T-helper 22 cell (primary cell): ENCODE results near the gene CLPX.
"Not testable (repeated sequence)": the region's sequence is repeated elsewhere in the genome, so short reads cannot be mapped to it uniquely, and the experiment has no call there.

Source experiments
- DNase-seq: peaks from one replicate; pipeline ENCODE4 v3.0.0-alpha.2; 2020; ENCODE audit warnings: low read depth

CLPX gene

DNA sequence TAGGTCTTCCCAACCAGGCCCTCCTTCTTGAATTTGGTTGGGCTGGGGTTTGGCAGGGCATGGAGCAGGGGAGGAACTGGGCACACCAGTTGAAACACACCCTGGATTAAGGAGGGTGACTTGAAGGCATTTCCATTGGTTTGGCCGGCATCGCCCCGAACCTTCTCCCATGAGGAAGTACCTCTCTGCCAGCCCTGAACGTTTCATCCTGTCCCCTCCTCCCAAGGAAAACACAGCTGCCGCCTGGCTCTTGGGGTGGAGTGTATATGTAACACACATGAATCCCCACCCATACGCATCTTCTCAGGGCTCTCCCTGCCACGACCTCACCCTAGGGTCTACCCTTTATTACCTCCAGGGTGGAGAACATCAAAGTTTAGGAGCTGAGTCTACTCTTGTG, 84.7 kb downstream of the CLPX start:
- no peak for DNase-seq

DNA sequence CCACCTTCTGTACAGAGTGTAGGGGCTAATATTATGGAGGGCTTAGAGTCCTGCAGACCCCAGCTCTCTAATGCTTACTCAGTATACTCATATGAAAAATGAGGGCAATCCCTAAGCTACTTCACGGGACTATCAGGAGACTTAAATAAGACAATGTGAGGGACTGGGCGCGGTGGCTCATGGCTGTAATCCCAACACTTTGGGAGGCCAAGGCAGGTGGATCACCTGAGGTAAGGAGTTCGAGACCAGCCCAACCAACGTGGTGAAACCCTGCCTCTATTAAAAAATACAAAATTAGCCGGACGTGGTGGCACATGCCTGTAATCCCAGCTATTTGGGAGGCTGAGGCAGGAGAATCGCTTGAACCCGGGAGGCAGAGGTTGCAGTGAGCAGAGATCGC, 85.3 kb downstream of the CLPX start:
- not testable (repeated sequence) for DNase-seq

DNA sequence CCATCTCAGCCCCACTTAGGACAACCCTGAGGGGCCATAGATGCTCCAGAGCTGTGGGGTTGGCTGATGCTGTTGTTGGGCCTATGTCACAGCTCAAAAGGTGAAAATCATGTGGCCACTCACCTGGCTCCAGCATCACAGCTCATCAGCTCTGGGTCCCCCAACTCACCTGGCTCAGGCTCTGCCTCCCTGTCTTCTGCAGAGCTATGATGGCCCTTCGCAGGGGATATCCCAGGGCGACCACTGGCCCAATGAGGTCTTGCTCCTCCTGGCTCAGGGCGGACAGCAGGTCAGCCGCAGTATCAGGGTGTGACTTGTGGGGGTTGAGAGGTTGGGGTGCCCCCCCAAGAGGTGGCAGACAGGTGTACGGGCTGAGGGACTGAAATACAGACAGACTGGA, 85.8 kb downstream of the CLPX start:
- DNase-seq, result no peak
